HG03575 (cell line): ENCODE measurements around the gene GABPB1.

Experiments
- ATAC-seq: cut with Tn5 transposase; IDR thresholded peaks from one replicate; pipeline ENCODE4 v1.9.1; 2021; ENCODE audit not compliant: unreplicated experiment, insufficient number of reproducible peaks, low FRiP score; ENCODE audit errors: extremely low read depth

GABPB1 gene

GRCh38 chr15:50251638-50252182, 103.3 kb downstream of the GABPB1 start:
- no peak for ATAC-seq

DNA sequence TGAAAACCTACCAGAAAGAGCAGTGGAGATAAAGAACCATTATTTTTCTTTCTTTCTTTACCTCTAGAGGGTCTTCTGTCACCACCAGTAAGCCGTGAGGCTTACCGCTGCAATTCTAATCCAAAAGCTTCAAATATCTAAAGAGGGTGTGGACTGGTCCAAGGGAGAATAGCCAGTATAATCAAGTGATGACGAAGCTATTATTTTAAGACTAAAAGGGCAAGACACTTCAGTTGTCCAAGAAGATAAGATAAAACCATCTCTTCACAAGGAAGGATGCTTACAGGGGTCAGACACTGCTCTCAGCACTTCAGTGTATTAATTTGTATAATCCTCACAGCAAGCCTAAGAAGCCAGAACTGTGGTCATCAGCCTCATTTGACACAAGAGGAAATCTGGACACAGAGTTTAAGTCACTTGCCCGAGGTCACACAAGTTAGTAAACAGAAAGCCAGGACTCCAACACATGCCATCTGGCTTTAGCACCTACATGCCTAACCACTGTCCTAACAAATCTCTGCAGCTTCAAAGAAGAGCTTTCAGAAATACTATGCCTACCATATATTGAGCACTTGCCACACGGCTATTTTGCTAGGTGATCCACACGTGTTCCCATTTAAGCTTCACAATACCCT, 104.1 kb downstream of the GABPB1 start:
- no peak for ATAC-seq

GRCh38 chr15:50249704-50250103, 105.3 kb downstream of the GABPB1 start:
- no peak for ATAC-seq

DNA sequence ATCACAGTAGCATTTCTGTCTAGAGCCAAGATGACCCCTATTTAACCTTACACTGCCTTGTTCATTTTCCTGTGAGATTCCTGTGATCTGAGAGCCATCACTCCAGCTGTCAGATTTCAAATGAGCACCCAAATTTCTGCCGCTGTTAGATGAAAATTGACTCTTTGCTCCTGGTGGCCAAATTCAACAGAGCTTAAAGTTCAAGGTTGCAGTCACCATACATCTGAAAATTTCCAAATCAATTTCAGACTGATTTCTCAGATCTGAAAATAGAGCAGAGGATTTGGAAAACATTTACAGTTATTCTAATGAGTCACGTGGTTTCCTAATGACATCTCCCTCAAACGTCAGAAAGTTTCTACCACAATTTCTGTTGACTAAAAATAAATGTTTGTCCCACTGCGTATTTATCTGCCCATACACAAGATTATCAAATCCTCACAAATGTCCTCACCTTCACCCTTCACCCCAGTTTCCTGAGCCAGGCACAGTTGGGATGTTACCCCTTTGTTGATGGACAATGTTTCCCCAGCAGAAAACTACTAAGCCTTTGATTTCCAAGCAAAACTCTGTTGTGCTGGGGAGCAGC, 105.9 kb downstream of the GABPB1 start:
- ATAC-seq, result no peak

GRCh38 chr15:50247819-50248655, 107.0 kb downstream of the GABPB1 start:
- ATAC-seq, result peak; percentile 95

DNA sequence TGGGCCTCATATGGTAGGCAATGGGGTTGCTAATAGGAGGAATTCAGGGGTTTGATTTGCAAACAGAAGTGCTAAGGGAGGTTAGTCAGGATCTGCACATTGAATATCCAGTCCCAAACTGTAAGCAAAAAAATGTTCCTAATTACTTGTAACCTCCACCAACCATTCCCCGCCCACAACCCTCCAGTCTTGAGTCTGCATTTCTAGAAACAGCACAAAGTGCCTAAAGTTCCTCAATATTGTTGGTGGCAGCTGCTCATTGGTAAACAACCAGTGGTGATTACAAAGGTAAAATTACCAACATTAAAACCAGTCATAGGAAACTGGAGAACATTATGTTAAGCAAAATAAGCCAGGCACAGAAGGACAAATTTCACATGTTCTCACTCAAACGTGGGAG, 108.4 kb downstream of the GABPB1 start:
- ATAC-seq, result no peak

- ATAC-seq, result no peak
Observed at GRCh38 chr15:50244959-50245624, 109.9 kb downstream of the GABPB1 start.

DNA sequence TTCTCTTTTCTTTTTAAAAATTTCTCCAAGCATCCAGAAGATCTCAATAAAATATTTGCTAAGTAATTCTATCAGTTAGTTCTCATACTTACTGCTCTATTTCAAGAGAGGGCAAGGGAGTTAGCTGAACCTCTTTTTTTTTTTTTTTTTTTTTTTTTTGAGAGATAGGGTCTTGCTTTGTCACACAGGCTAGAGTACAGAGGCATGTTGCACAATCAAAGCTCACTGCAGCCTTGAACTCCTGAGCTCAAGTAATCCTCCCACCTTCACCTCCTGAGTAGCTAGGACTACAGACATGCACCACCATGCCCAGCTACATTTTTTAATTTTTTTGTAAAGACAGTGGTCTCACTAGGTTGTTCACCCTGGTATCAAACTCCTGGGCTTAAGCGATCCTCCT, 110.8 kb downstream of the GABPB1 start:
- ATAC-seq, result no peak

GRCh38 chr15:50241684-50242450, 113.1 kb downstream of the GABPB1 start:
- no peak for ATAC-seq

DNA sequence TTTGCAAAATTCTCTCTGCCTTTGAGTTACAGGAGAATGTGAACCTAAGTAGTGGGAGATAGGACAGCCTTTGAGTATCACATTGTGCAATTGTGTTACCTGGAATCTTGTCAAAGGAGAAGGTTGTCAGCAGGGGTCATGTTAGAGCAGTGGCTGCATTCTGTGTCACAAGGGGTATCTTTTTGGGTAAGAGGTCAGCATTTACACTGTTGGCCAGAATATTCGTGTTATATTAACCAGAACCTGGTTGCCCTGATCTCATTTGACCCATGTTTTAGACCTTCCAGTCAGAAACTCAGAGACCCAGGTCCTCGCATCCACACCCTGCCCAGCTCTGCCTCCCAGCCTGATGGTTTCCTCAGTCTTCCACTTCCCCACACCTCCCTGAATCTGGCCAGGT, 116.7 kb downstream of the GABPB1 start:
- no peak for ATAC-seq

- ATAC-seq, result no peak
Observed at GRCh38 chr15:50236433-50236832, 118.6 kb downstream of the GABPB1 start.

DNA sequence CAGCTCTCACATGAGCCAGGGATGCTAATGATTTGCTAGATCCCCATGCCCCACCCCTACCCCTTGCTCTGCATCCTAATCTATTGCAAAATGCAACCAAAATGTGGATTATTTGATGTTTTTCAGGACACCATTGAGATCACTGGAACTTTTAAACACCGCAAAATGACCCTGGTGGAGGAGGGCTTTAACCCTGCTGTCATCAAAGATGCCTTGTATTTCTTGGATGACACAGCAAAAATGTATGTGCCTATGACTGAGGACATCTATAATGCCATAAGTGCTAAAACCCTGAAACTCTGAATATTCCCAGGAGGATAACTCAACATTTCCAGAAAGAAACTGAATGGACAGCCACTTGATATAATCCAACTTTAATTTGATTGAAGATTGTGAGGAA, 119.2 kb downstream of the GABPB1 start:
- no peak for ATAC-seq

DNA sequence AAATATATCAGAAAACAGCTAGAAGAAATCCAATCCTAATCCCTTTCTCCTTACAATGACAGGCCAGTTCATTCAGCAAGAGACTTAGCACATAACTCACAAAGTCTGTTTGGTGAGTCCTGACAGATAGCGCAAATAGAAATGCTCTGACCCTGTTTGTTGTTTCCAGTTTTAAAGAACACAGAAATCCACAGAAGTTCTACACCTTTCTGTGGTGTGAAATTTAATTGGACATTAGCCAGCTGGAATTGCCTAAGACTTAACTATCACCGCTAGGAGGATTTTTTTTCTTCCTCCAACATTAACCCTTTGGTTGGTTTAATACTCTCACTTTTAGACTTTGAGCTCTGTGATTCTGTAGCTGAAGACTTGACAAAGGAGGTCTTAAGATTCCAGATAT, 120.2 kb downstream of the GABPB1 start:
- no peak for ATAC-seq

DNA sequence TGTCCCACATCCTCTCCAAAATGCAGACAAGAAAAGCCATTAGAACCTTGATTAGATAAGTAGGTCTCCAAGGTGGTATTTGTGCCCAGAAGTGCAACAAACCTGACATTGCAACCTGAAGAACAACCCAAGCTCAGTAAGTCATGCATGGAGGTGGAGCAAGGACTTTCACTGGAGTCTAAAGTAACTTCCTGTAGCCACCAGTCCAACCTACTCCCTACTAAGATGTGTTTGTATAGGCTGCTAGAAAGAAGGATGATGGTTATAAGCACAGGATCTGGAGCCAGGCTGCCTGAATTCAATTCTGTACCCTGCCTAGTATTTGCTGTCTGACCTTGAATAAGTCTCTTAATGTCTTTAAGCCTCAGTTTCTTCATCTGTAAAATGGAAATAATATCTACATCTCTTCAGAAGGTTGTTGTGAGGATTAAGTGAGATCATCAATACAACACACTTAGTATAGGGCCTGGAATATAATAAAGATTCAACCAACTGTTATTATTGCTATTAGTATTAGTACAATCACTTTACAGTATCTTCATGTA, 121.7 kb downstream of the GABPB1 start:
- no peak for ATAC-seq

- no peak for ATAC-seq
Observed at GRCh38 chr15:50232791-50233190, 122.2 kb downstream of the GABPB1 start.

GRCh38 chr15:50231761-50232160, 123.2 kb downstream of the GABPB1 start:
- no peak for ATAC-seq

DNA sequence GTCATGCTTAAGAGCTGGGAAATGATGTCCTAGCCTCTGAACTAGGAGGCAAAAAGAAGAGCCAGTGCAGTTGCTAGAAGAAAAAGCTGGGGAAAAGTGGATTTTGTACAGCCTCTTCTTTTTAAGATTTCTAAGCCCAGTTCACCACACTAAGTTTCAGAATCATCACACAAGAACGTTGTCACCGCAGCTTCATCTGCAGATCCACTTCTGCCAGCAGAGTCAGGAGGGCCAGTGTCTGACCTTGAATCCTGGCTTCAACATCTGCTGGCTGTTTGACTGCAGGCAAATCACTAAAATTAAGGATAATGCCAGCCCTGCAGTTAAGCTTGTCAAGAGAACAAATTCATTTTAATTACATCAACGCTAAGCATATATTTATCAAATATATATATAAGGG, 125.7 kb downstream of the GABPB1 start:
- no peak for ATAC-seq

DNA sequence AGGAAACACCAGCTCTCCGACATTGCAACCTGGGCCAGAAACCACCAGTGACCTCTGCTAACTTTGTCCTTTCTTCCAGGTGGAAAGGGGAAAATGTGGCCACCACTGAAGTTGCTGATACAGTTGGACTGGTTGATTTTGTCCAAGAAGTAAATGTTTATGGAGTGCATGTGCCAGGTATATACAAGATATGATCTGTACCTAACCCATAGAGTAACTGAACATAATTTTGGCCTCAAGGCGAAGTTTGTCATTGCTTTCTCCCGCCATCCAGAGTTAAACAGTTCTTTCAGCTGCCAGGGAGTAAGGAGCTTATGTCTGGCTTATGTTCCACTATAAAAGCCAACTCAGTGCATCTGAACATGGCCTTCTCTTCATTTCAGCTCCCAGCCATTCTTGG, 126.1 kb downstream of the GABPB1 start:
- no peak for ATAC-seq

DNA sequence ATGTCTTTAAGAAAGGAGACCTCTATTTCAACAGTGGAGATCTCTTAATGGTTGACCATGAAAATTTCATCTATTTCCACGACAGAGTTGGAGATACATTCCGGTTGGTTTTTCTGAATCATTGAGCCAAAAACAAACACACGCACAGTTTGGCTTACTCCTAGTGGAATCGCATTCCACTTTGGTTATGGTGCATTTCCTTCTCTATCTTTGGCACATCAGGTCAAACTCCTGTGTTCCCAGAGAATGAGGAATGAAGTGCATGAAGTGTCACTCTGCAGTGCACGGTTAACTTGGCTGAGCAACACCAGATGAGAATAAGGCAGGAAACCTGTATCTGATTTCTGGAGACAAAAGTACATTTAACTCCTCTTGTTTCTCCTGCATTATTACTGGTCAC, 127.9 kb downstream of the GABPB1 start:
- ATAC-seq, result no peak
